HG02678 (cell line): ENCODE data around the gene ZNF771.
"Not testable (repeated sequence)": the region's sequence is repeated elsewhere in the genome, so short reads cannot be mapped to it uniquely, and the experiment has no call there.

Source experiments
- ATAC-seq: cut with Tn5 transposase; IDR thresholded peaks from one replicate; pipeline ENCODE4 v1.9.1; 2021; ENCODE audit warnings: mild to moderate bottlenecking, moderate library complexity; ENCODE audit not compliant: unreplicated experiment

Gene ZNF771

GRCh38 chr16:30458561-30459394, 51.4 kb downstream of the ZNF771 start:
- peak; percentile 86 for ATAC-seq

- no peak for ATAC-seq
Observed at GRCh38 chr16:30459456-30459855, 52.0 kb downstream of the ZNF771 start.

GRCh38 chr16:30461426-30461825, 54.0 kb downstream of the ZNF771 start:
- ATAC-seq: not testable (repeated sequence)

GRCh38 chr16:30464078-30464477, 56.7 kb downstream of the ZNF771 start:
- no peak for ATAC-seq
